Stimulated activated CD8-positive, alpha-beta memory T cell treated with anti-CD3 and anti-CD28 coated beads, Interleukin-12 subunit alpha, Interleukin-12 subunit beta, amount 100 ng/mL, for 4 hours (primary cell): ENCODE measurements around the gene AKR7A2.

Experiments used
- DNase-seq: peaks from one replicate; pipeline ENCODE4 v3.0.0-alpha.2; 2020; ENCODE audit warnings: low read depth

Gene AKR7A2

GRCh38 chr1:19311931-19312781, at the start of gene AKR7A2, which contains the start of gene SLC66A1:
Gene AKR7A2, minus strand, starts transcription at chr1:19312144. Its CDS starts 20 bp downstream, at chr1:19312124.
Gene SLC66A1, plus strand, starts transcription at chr1:19312326. Its CDS starts 5,352 bp downstream, at chr1:19317678.
- DNase-seq, result peak; percentile 89

GRCh38 chr1:19360843-19361610, 49.1 kb upstream of the AKR7A2 start:
- no peak for DNase-seq

- DNase-seq, result no peak
These were observed 48.5 kb upstream of the AKR7A2 start for GRCh38 chr1:19360432-19360831.

- DNase-seq, result no peak
These were observed 48.1 kb upstream of the AKR7A2 start for GRCh38 chr1:19360016-19360415.

- DNase-seq, result no peak
These were observed 47.4 kb upstream of the AKR7A2 start for GRCh38 chr1:19359357-19359756.

GRCh38 chr1:19358710-19359109, 46.8 kb upstream of the AKR7A2 start:
- DNase-seq, result no peak

GRCh38 chr1:19357299-19357986, 45.5 kb upstream of the AKR7A2 start:
- no peak for DNase-seq

- no peak for DNase-seq
These were observed 44.3 kb upstream of the AKR7A2 start for GRCh38 chr1:19356266-19356665.

- DNase-seq, result no peak
These were observed 42.6 kb upstream of the AKR7A2 start for GRCh38 chr1:19354531-19354981.

GRCh38 chr1:19353596-19353995, 41.7 kb upstream of the AKR7A2 start:
- no peak for DNase-seq

- DNase-seq, result no peak
These were observed 40.9 kb upstream of the AKR7A2 start for GRCh38 chr1:19352839-19353238.

GRCh38 chr1:19351873-19352272, 39.9 kb upstream of the AKR7A2 start:
- DNase-seq, result no peak

- DNase-seq, result no peak
These were observed 38.6 kb upstream of the AKR7A2 start for GRCh38 chr1:19350566-19350965.

- no peak for DNase-seq
These were observed 38.1 kb upstream of the AKR7A2 start for GRCh38 chr1:19349999-19350398.

- DNase-seq, result no peak
These were observed 36.7 kb upstream of the AKR7A2 start for GRCh38 chr1:19348441-19349198.

- DNase-seq, result no peak
These were observed 35.7 kb upstream of the AKR7A2 start for GRCh38 chr1:19347533-19348172.

- no peak for DNase-seq
These were observed 34.1 kb upstream of the AKR7A2 start for GRCh38 chr1:19346026-19346425.

- no peak for DNase-seq
These were observed 33.4 kb upstream of the AKR7A2 start for GRCh38 chr1:19345391-19345790.

GRCh38 chr1:19344831-19345230, 32.9 kb upstream of the AKR7A2 start:
- no peak for DNase-seq

- no peak for DNase-seq
These were observed 32.4 kb upstream of the AKR7A2 start for GRCh38 chr1:19344372-19344810.
